H9 (cell line): Measurements from ENCODE around the gene ANGPTL8. TPM values are rescaled to one million over a fixed set of nuclear protein-coding genes. Genes with fewer than 3 reads are reported as not detected.

Experiments used
- DNase-seq: peaks from one replicate; pipeline ENCODE4 v3.0.0-alpha.2; 2017
- H2AFZ ChIP-seq: one replicate; pipeline ENCODE4 v1.6.1; 2013; ENCODE audit warnings: mild to moderate bottlenecking, low read length, control low read depth, moderate library complexity
- H2AK5ac ChIP-seq: 2 replicates; pipeline ENCODE4 v1.6.1; 2013; ENCODE audit warnings: low read length, control low read depth, mixed read lengths; ENCODE audit not compliant: insufficient read length
- H2BK120ac ChIP-seq: one replicate; pipeline ENCODE4 v1.6.1; 2013; ENCODE audit warnings: low read depth, mild to moderate bottlenecking, low read length, control low read depth, inconsistent platforms; ENCODE audit not compliant: poor library complexity, severe bottlenecking
- H2BK12ac ChIP-seq: 2 replicates; pipeline ENCODE4 v1.6.1; 2013; ENCODE audit warnings: low read length, control low read depth, mixed read lengths, low read depth; ENCODE audit not compliant: insufficient read length
- H2BK15ac ChIP-seq: 2 replicates; pipeline ENCODE4 v1.6.1; 2013; ENCODE audit warnings: low read depth, low read length, control low read depth
- H2BK20ac ChIP-seq: one replicate; pipeline ENCODE4 v1.6.1; 2013; ENCODE audit warnings: low read depth, mild to moderate bottlenecking, low read length, control low read depth, inconsistent platforms; ENCODE audit not compliant: poor library complexity, severe bottlenecking
- H2BK5ac ChIP-seq: 2 replicates; pipeline ENCODE4 v1.6.1; 2013; ENCODE audit warnings: low read length, control low read depth, mixed read lengths; ENCODE audit not compliant: insufficient read length
- H3K14ac ChIP-seq: 2 replicates; pipeline ENCODE4 v1.6.1; 2013; ENCODE audit warnings: low read length, control low read depth; ENCODE audit not compliant: insufficient read depth
- H3K18ac ChIP-seq: 2 replicates; pipeline ENCODE4 v1.6.1; 2013; ENCODE audit warnings: low read depth, mild to moderate bottlenecking, mixed read lengths, low read length, control low read depth; ENCODE audit not compliant: insufficient read length
- H3K23ac ChIP-seq: 2 replicates; pipeline ENCODE4 v1.6.1; 2013; ENCODE audit warnings: low read length, control low read depth, mixed read lengths, low read depth; ENCODE audit not compliant: insufficient read length
- H3K23me2 ChIP-seq: 2 replicates; pipeline ENCODE4 v1.6.1; 2013; ENCODE audit warnings: low read depth, mild to moderate bottlenecking, mixed read lengths, low read length, control low read depth; ENCODE audit not compliant: insufficient read length, poor library complexity, severe bottlenecking
- H3K27ac ChIP-seq: 2 replicates; pipeline ENCODE4 v1.5.1; 2013; ENCODE audit warnings: low read length, control low read depth, mixed read lengths, low read depth; ENCODE audit not compliant: insufficient read length
- H3K27me3 ChIP-seq: 2 replicates; pipeline ENCODE4 v1.6.1; 2013; ENCODE audit warnings: low read length, control low read depth, inconsistent platforms; ENCODE audit not compliant: insufficient read depth
- H3K4ac ChIP-seq: 2 replicates; pipeline ENCODE4 v1.6.1; 2013; ENCODE audit warnings: low read depth, mild to moderate bottlenecking, control low read depth, inconsistent platforms, low read length, moderate library complexity
- H3K4me1 ChIP-seq: 2 replicates; pipeline ENCODE4 v1.6.1; 2013; ENCODE audit warnings: low read length, control low read depth, inconsistent platforms; ENCODE audit not compliant: insufficient read depth
- H3K4me2 ChIP-seq: 2 replicates; pipeline ENCODE4 v1.6.1; 2013; ENCODE audit warnings: low read length, control low read depth, mixed read lengths; ENCODE audit not compliant: insufficient read length, insufficient read depth
- H3K56ac ChIP-seq: 2 replicates; pipeline ENCODE4 v1.6.1; 2013; ENCODE audit warnings: low read depth, mild to moderate bottlenecking, mixed read lengths, low read length, control low read depth; ENCODE audit not compliant: insufficient read length
- H3K79me1 ChIP-seq: 2 replicates; pipeline ENCODE4 v1.6.1; 2013; ENCODE audit warnings: low read depth, mild to moderate bottlenecking, moderate library complexity, low read length, control low read depth, inconsistent platforms; ENCODE audit not compliant: insufficient read depth, poor library complexity, severe bottlenecking
- H3K79me2 ChIP-seq: 2 replicates; pipeline ENCODE4 v1.6.1; 2013; ENCODE audit warnings: low read length, control low read depth, inconsistent platforms; ENCODE audit not compliant: insufficient read depth
- H3K9ac ChIP-seq: 2 replicates; pipeline ENCODE4 v1.6.1; 2013; ENCODE audit warnings: low read length, control low read depth, mixed read lengths; ENCODE audit not compliant: insufficient read length; ENCODE audit errors: extremely low read depth
- H3K9me3 ChIP-seq: one replicate; pipeline ENCODE4 v1.6.1; 2013; ENCODE audit warnings: low read depth, low read length, inconsistent platforms; ENCODE audit not compliant: control insufficient read depth
- H3T11ph ChIP-seq: one replicate; pipeline ENCODE4 v1.6.1; 2013; ENCODE audit warnings: mild to moderate bottlenecking, low read length, control low read depth, inconsistent platforms
- H4K20me1 ChIP-seq: one replicate; pipeline ENCODE4 v1.6.1; 2013; ENCODE audit not compliant: control insufficient read depth, insufficient read length, insufficient read depth
- H4K5ac ChIP-seq: 2 replicates; pipeline ENCODE4 v1.6.1; 2013; ENCODE audit warnings: low read depth, mild to moderate bottlenecking, mixed read lengths, low read length, control low read depth; ENCODE audit not compliant: insufficient read length
- H4K8ac ChIP-seq: replicated peaks from 2 replicates; pipeline ENCODE4 v1.6.1; 2013; ENCODE audit warnings: low read length, control low read depth, mixed read lengths, low read depth; ENCODE audit not compliant: insufficient read length
- H4K91ac ChIP-seq: 2 replicates; pipeline ENCODE4 v1.6.1; 2013; ENCODE audit warnings: low read depth, mild to moderate bottlenecking, moderate library complexity, mixed read lengths, low read length, control low read depth; ENCODE audit not compliant: insufficient read length
- H3K27ac Mint-ChIP-seq, 3 experiments: 2 replicates in 2 of 3; 3 replicates in 1 of 3; pipeline ENCODE4 v1.8.0; 2020 to 2021; ENCODE audit warnings: mixed read lengths in 3 of 3, mild to moderate bottlenecking in 1 of 3, moderate library complexity in 1 of 3
- H3K27me3 Mint-ChIP-seq: 2 replicates; pipeline ENCODE4 v1.8.0; 2021; ENCODE audit warnings: low read depth, mild to moderate bottlenecking, moderate library complexity, mixed read lengths
- H3K36me3 Mint-ChIP-seq, 3 experiments: 2 replicates in 2 of 3; 3 replicates in 1 of 3; pipeline ENCODE4 v1.8.0; 2020 to 2021; ENCODE audit warnings: low read depth in 3 of 3, mixed read lengths in 3 of 3; ENCODE audit not compliant: insufficient read depth in 1 of 3
- H3K4me1 Mint-ChIP-seq, 2 experiments: 2 replicates each; pipeline ENCODE4 v1.8.0; 2020; ENCODE audit warnings: mixed read lengths in 2 of 2
- H3K4me3 Mint-ChIP-seq, 2 experiments: 2 replicates in 1 of 2; 3 replicates in 1 of 2; pipeline ENCODE4 v1.8.0; 2020 to 2021; ENCODE audit warnings: mild to moderate bottlenecking in 2 of 2, mixed read lengths in 2 of 2, moderate library complexity in 1 of 2
- H3K9me3 Mint-ChIP-seq, 2 experiments: 2 replicates in 1 of 2; 3 replicates in 1 of 2; pipeline ENCODE4 v1.8.0; 2020; ENCODE audit warnings: mild to moderate bottlenecking in 2 of 2, mixed read lengths in 2 of 2, moderate library complexity in 1 of 2
- CTCF ChIP-seq: fragments of 200-600 bp; sonication (generic); conservative IDR thresholded peaks from 3 replicates; pipeline ENCODE4 v1.8.0; 2021; ENCODE audit warnings: antibody characterized with exemption, mild to moderate bottlenecking
- WGBS: extraction: QIAGEN DNeasy Blood & Tissue Kit; methylation state at CpG from one replicate; pipeline ENCODE4 v1.1.7; 2013; ENCODE audit warnings: missing lambda C conversion rate, low lambda C conversion rate, mixed read lengths; ENCODE audit not compliant: insufficient read length; ENCODE audit errors: extremely low coverage; 5-methylcytosine and 5-hydroxymethylcytosine counted together
- total RNA-seq: library from RNA; stranded (reverse); gene quantifications from 2 replicates; pipeline ENCODE4 v1.2.1, GENCODE V29; 2021

The ANGPTL8 gene
- total RNA-seq, 1 experiment from 2014 or later: not detected

GRCh38 chr19:11198175-11198534, 41.3 kb upstream of the ANGPTL8 start:
- Mint-ChIP-seq H3K4me1 (peaks cover 6 to 13% of the 10 kb centered on the region in 2 experiments), H3K4me3 (peak overlapping the region; percentile 60 to 82), H3K9me3 (no peaks in the 10 kb centered on the region), H3K27ac (peak overlapping the region in 2 of 3 experiments; percentile 38 to 90; a peak in 1 of 7 replicates), H3K36me3 (peaks cover 3 to 31% (median 19%) of the 10 kb centered on the region in 3 experiments; a peak in 5 of 7 replicates), H3K27me3 (peaks cover 2% of the 10 kb centered on the region; the same call in 1 of the 2 replicates)
- TF ChIP-seq CTCF: no peak
- Histone ChIP-seq H3K9ac (no peak overlapping the region), H4K5ac (no peak overlapping the region), H3K27ac (no peak overlapping the region), H4K91ac (no peak overlapping the region), H3K23ac (no peak overlapping the region), H3K14ac (no peak overlapping the region), H2BK120ac (no peak overlapping the region), H4K8ac (no peak overlapping the region), H2BK15ac (no peak overlapping the region), H2BK20ac (no peak overlapping the region), H3K9me3 (no peaks in the 10 kb centered on the region), H3K79me1 (no peaks in the 10 kb centered on the region), H3K27me3 (no peaks in the 10 kb centered on the region), H3K4me1 (no peaks in the 10 kb centered on the region; the same call in 1 of the 2 replicates), H3K18ac (no peak overlapping the region), H3K4me2 (peak overlapping the region; percentile 72), H2BK12ac (no peak overlapping the region), H3K4ac (no peak overlapping the region), H3K56ac (no peak overlapping the region), H3K79me2 (no peaks in the 10 kb centered on the region), H4K20me1 (no peaks in the 10 kb centered on the region), H2AFZ (no peak overlapping the region), H3T11ph (no peak overlapping the region), H3K23me2 (peaks cover 4% of the 10 kb centered on the region), H2AK5ac (no peak overlapping the region), H2BK5ac (no peak overlapping the region)
- no peak for DNase-seq
- no CpG with 5 or more reads among the region's 7 CpGs for WGBS
